CD4-positive, alpha-beta T cell (primary cell): ENCODE data around the gene FN3K. TPM values are rescaled to one million over a fixed set of nuclear protein-coding genes. Genes with fewer than 3 reads are reported as not detected.

Source experiments
- ATAC-seq: fragments of 200-7000 bp; cut with Tn5 transposase; one replicate; pipeline ENCODE4 v1.10.0; 2022; ENCODE audit warnings: mild to moderate bottlenecking; ENCODE audit not compliant: poor library complexity
- CTCF ChIA-PET: fragments of 350-600 bp; sonication (Branson Sonifier 250); formaldehyde crosslinking; loops from one replicate; lab custom pipeline; 2021; ENCODE audit warnings: antibody characterized with exemption, inconsistent platforms; lab: Charles Lee
- POLR2A ChIA-PET: fragments of 350-600 bp; sonication (Branson Sonifier 250); formaldehyde crosslinking; loops from one replicate; lab custom pipeline; 2021; ENCODE audit warnings: antibody characterized with exemption, inconsistent platforms; lab: Charles Lee
- DNase-seq, 14 experiments: peaks; one replicate each; pipeline ENCODE4 v3.0.0-alpha.2; 2013 to 2020; ENCODE audit warnings: mixed read lengths in 2 of 14
- H3K27ac ChIP-seq, 2 donors: one replicate each; pipeline versions ENCODE4 v1.5.1 to v1.7.0; 2013; ENCODE audit warnings: low read length in 2 of 2, low read depth in 1 of 2, mild to moderate bottlenecking in 1 of 2
- H3K27me3 ChIP-seq, 2 experiments: 1 replicate in 1 of 2; 2 replicates in 1 of 2; pipeline versions ENCODE4 v1.6.1 to v1.7.0; 2013; ENCODE audit warnings: low read length in 2 of 2, control low read depth in 1 of 2, mild to moderate bottlenecking in 1 of 2, moderate library complexity in 1 of 2; ENCODE audit not compliant: insufficient read depth in 2 of 2, control insufficient read depth in 1 of 2
- H3K36me3 ChIP-seq: one replicate; pipeline ENCODE4 v1.6.1; 2013; ENCODE audit warnings: low read length, control low read depth; ENCODE audit not compliant: insufficient read depth
- H3K4me1 ChIP-seq: one replicate; pipeline ENCODE4 v1.6.1; 2013; ENCODE audit warnings: low read length, control low read depth; ENCODE audit not compliant: insufficient read depth
- H3K4me3 ChIP-seq: one replicate; pipeline ENCODE4 v1.5.1; 2013; ENCODE audit warnings: mild to moderate bottlenecking, low read length, moderate library complexity
- H3K9me3 ChIP-seq, 2 experiments: 1 replicate in 1 of 2; 2 replicates in 1 of 2; pipeline versions ENCODE4 v1.6.1 to v1.7.0; 2013; ENCODE audit warnings: low read length in 2 of 2, mild to moderate bottlenecking in 2 of 2, control low read depth in 1 of 2, moderate library complexity in 1 of 2; ENCODE audit not compliant: control insufficient read depth in 1 of 2, insufficient read depth in 1 of 2
- H3K27ac Mint-ChIP-seq: one replicate; pipeline ENCODE4 v1.8.0; 2020; ENCODE audit warnings: mixed read lengths
- H3K27me3 Mint-ChIP-seq: one replicate; pipeline ENCODE4 v1.8.0; 2021; ENCODE audit warnings: mixed read lengths
- H3K36me3 Mint-ChIP-seq: one replicate; pipeline ENCODE4 v1.8.0; 2021; ENCODE audit warnings: low read depth, mixed read lengths
- H3K4me1 Mint-ChIP-seq: one replicate; pipeline ENCODE4 v1.8.0; 2021; ENCODE audit warnings: low read depth, mixed read lengths
- H3K4me3 Mint-ChIP-seq: one replicate; pipeline ENCODE4 v1.8.0; 2020; ENCODE audit warnings: mild to moderate bottlenecking, mixed read lengths
- H3K9me3 Mint-ChIP-seq: one replicate; pipeline ENCODE4 v1.8.0; 2020; ENCODE audit warnings: mixed read lengths
- CTCF ChIP-seq: fragments of 200-600 bp; IDR thresholded peaks from one replicate; pipeline ENCODE4 v1.8.0; 2022; ENCODE audit warnings: antibody characterized with exemption, mild to moderate bottlenecking
- intact Hi-C, 2 experiments: fragments of 100-400 bp; cut with DNase I in 1 of 2; cut with micrococcal nuclease in 1 of 2; formaldehyde crosslinking; loops; one replicate each; pipeline versions ENCODE4 v1.15.1 to v1.9.0; 2023 to 2025; cut with DNase I, micrococcal nuclease
- total RNA-seq, 174 experiments: library from RNA in 2 of 174; stranded (reverse) in 2 of 174; gene quantifications; one replicate each; pipeline ENCODE4 v1.2.3 and lab custom pipeline; 2021 to 2026

The FN3K gene
- total RNA-seq, 2 experiments from 2014 or later: 4.2 to 4.9 TPM

GRCh38 chr17:82697808-82698064 is 37.7 kb upstream of the FN3K start:
- H3K4me3 ChIP-seq: peak overlapping the region; percentile 47
- intact Hi-C loops: loop anchor here (1.0 to 5.0 kb wide), 4 partner anchors 19 to 55 kb away; partner anchors contain the start of genes TBCD (in 2 of the 2), FN3KRP (in 1 of the 2) and WDR45B (in 1 of the 2)
- no peak overlapping the region for H3K27ac Mint-ChIP-seq
- H3K27me3 Mint-ChIP-seq: no peaks in the 10 kb centered on the region
- CTCF ChIA-PET: no interaction called here
- no peak for TF ChIP-seq CTCF
- H3K4me1 ChIP-seq: peaks cover 18% of the 10 kb centered on the region
- no peak overlapping the region for H3K27ac ChIP-seq
- DNase-seq (peak in 1 of 14 experiments; percentile 60), ATAC-seq (no peak)
- peaks cover 7% of the 10 kb centered on the region for H3K36me3 Mint-ChIP-seq
- POLR2A ChIA-PET: no interaction called here
- H3K9me3 ChIP-seq: peaks cover 7 to 28% of the 10 kb centered on the region in 2 experiments
- no peaks in the 10 kb centered on the region for H3K36me3 ChIP-seq
- H3K4me3 Mint-ChIP-seq: peak overlapping the region; percentile 70
- H3K27me3 ChIP-seq: peaks cover 0 to 6% of the 10 kb centered on the region in 2 experiments
- H3K4me1 Mint-ChIP-seq: peaks cover 10% of the 10 kb centered on the region
- peaks cover 5% of the 10 kb centered on the region for H3K9me3 Mint-ChIP-seq

GRCh38 chr17:82698065-82698973 is 37.1 kb upstream of the FN3K start, which contains the start of gene RAB40B:
RAB40B (minus strand) TSS chr17:82698698; CDS start chr17:82698596, 102 bp downstream.
- DNase-seq: peak; percentile 98 to 100 (median 99)
- H3K9me3 ChIP-seq: peaks cover 7 to 25% of the 10 kb centered on the region in 2 experiments
- peak; percentile 97 for ATAC-seq
- CTCF ChIA-PET: no interaction called here
- POLR2A ChIA-PET: no interaction called here
- Mint-ChIP-seq H3K4me1 (peaks cover 10% of the 10 kb centered on the region), H3K4me3 (peak within 1 kb of the TSS; percentile 95), H3K27me3 (no peaks in the 10 kb centered on the region), H3K27ac (peak within 1 kb of the TSS; percentile 21), H3K36me3 (peaks cover 7% of the 10 kb centered on the region), H3K9me3 (peaks cover 5% of the 10 kb centered on the region)
- TF ChIP-seq CTCF: no peak
- H3K36me3 ChIP-seq: no peaks in the 10 kb centered on the region
- H3K4me1 ChIP-seq: peaks cover 18% of the 10 kb centered on the region
- H3K4me3 ChIP-seq: peak within 1 kb of the TSS; percentile 48
- no peak within 1 kb of the TSS for H3K27ac ChIP-seq
- H3K27me3 ChIP-seq: peaks cover 0 to 6% of the 10 kb centered on the region in 2 experiments
- intact Hi-C loops: loop anchor here (1.0 to 5.0 kb wide), 4 partner anchors 18 to 54 kb away; partner anchors contain the start of genes TBCD (in 2 of the 2), FN3KRP (in 1 of the 2) and WDR45B (in 1 of the 2)

GRCh38 chr17:82698974-82699442 is 36.4 kb upstream of the FN3K start:
- Histone ChIP-seq H3K4me1 (peaks cover 18% of the 10 kb centered on the region), H3K27me3 (peaks cover 0 to 6% of the 10 kb centered on the region in 2 experiments), H3K27ac (no peak overlapping the region), H3K4me3 (peak overlapping the region; percentile 45), H3K36me3 (no peaks in the 10 kb centered on the region), H3K9me3 (peaks cover 7 to 19% of the 10 kb centered on the region in 2 experiments)
- DNase-seq (no peak), ATAC-seq (no peak)
- ChIA-PET POLR2A (no interaction called here), CTCF (no interaction called here)
- Mint-ChIP-seq H3K4me3 (peak overlapping the region; percentile 90), H3K4me1 (peaks cover 10% of the 10 kb centered on the region), H3K27me3 (no peaks in the 10 kb centered on the region), H3K9me3 (peaks cover 5% of the 10 kb centered on the region), H3K27ac (peak overlapping the region; percentile 21), H3K36me3 (peaks cover 7% of the 10 kb centered on the region)
- intact Hi-C loops: loop anchor here (1.0 to 5.0 kb wide), 4 partner anchors 17 to 53 kb away; partner anchors contain the start of genes FN3KRP (in 2 of the 2), TBCD (in 2 of the 2) and WDR45B (in 1 of the 2)
- no peak for TF ChIP-seq CTCF
